HCT116 (cell line): ENCODE measurements around the gene TBC1D1. TPM values are rescaled to one million over a fixed set of nuclear protein-coding genes. Genes with fewer than 3 reads are reported as not detected.

ENCODE experiments used
- ATAC-seq: fragments of 200-7000 bp; cut with Tn5 transposase; 2 replicates; pipeline ENCODE4 v1.9.1; 2020; ENCODE audit warnings: mild to moderate bottlenecking, moderate library complexity
- BruUV-seq: library from RNA; stranded (reverse); fragments of 400-500 nt; replicated peaks from 2 replicates; lab custom pipeline; 2021; lab: Mats Ljungman, UMichigan
- CTCF ChIA-PET: fragments of 300-600 bp; sonication (Branson Sonifier 250); formaldehyde crosslinking; loops from one replicate; lab custom pipeline; 2021; ENCODE audit warnings: antibody characterized with exemption; lab: Charles Lee
- POLR2A ChIA-PET: fragments of 300-600, 350-600 bp; sonication (Branson Sonifier 250); formaldehyde crosslinking; loops from one replicate; lab custom pipeline; 2021; ENCODE audit warnings: antibody characterized with exemption; lab: Charles Lee
- RAD21 ChIA-PET, 2 experiments: fragments of 300-600 bp; sonication (Branson Sonifier 250); formaldehyde crosslinking; loops; one replicate each; lab custom pipeline; 2023; ENCODE audit warnings: low total read pairs in 2 of 2; ENCODE audit not compliant: uncharacterized antibody in 2 of 2, unreplicated experiment in 2 of 2, low non-redundant PET in 1 of 2; lab: Charles Lee
- DNase-seq: peaks from one replicate; pipeline ENCODE4 v3.0.0-alpha.2; 2010; ENCODE audit warnings: low read depth, low spot score
- H2AFZ ChIP-seq: fragments of 200-600 bp; shearing (Covaris generic), sonication (generic); 2 replicates; pipeline ENCODE4 v1.6.1; 2017; ENCODE audit warnings: low read depth, mixed run types, mixed read lengths, antibody characterized with exemption, low read length; ENCODE audit not compliant: poor library complexity, severe bottlenecking
- H3K27ac ChIP-seq: 2 replicates; pipeline ENCODE4 v1.5.1; 2012; ENCODE audit warnings: low read depth, low read length
- H3K27me3 ChIP-seq: fragments of 200-600 bp; sonication (generic); 2 replicates; pipeline ENCODE4 v1.6.1; 2016; ENCODE audit warnings: mixed run types, low read length, mixed read lengths; ENCODE audit not compliant: insufficient read depth
- H3K36me3 ChIP-seq, 2 experiments: fragments of 200-500 bp in 1 of 2; fragments of 200-600 bp in 1 of 2; sonication (Bioruptor generic) in 1 of 2; sonication (generic) in 1 of 2; 2 replicates each; pipeline versions ENCODE4 v1.5.1 to v1.6.1; 2014 to 2016; ENCODE audit warnings: low read length in 2 of 2, inconsistent platforms in 1 of 2, mixed read lengths in 1 of 2, mixed run types in 1 of 2; ENCODE audit not compliant: insufficient read depth in 2 of 2, control insufficient read depth in 1 of 2
- H3K4me1 ChIP-seq, 2 experiments: fragments of 200-600 bp in 1 of 2; sonication (generic) in 1 of 2; 2 replicates each; pipeline versions ENCODE4 v1.5.1 to v1.6.1; 2012 to 2017; ENCODE audit warnings: low read length in 2 of 2, inconsistent platforms in 1 of 2, mild to moderate bottlenecking in 1 of 2, mixed read lengths in 1 of 2, mixed run types in 1 of 2, moderate library complexity in 1 of 2; ENCODE audit not compliant: insufficient read depth in 2 of 2, control insufficient read depth in 1 of 2
- H3K4me2 ChIP-seq: fragments of 200-600 bp; sonication (generic); 2 replicates; pipeline ENCODE4 v1.6.1; 2017; ENCODE audit warnings: mixed run types, low read length, mixed read lengths
- H3K4me3 ChIP-seq, 2 experiments: fragments of 200-600 bp in 1 of 2; sonication (generic) in 1 of 2; replicated peaks in 1 of 2; 2 replicates each; pipeline ENCODE4 v1.5.1; 2011 to 2016; ENCODE audit warnings: low read length in 2 of 2, control low read depth in 1 of 2, low read depth in 1 of 2, mild to moderate bottlenecking in 1 of 2, mixed read lengths in 1 of 2, mixed run types in 1 of 2
- H3K79me2 ChIP-seq: fragments of 200-600 bp; sonication (generic); 2 replicates; pipeline ENCODE4 v1.6.1; 2017; ENCODE audit warnings: mild to moderate bottlenecking, mixed run types, low read length, moderate library complexity, mixed read lengths; ENCODE audit not compliant: insufficient read depth
- H3K9ac ChIP-seq: fragments of 200-600 bp; sonication (generic); 2 replicates; pipeline ENCODE4 v1.6.1; 2016; ENCODE audit warnings: low read length, mixed read lengths
- H3K9me2 ChIP-seq: fragments of 200-600 bp; sonication (generic), shearing (Covaris generic); 2 replicates; pipeline ENCODE4 v1.6.1; 2017; ENCODE audit warnings: mixed run types, mild to moderate bottlenecking, moderate library complexity; ENCODE audit not compliant: insufficient read depth
- H3K9me3 ChIP-seq, 2 experiments: fragments of 200-500 bp in 1 of 2; fragments of 200-600 bp in 1 of 2; sonication (Bioruptor generic) in 1 of 2; sonication (generic) in 1 of 2; 2 replicates each; pipeline ENCODE4 v1.6.1; 2014 to 2017; ENCODE audit warnings: low read length in 2 of 2, mixed read lengths in 2 of 2, inconsistent platforms in 1 of 2, low read depth in 1 of 2, mild to moderate bottlenecking in 1 of 2, mixed run types in 1 of 2, moderate library complexity in 1 of 2; ENCODE audit not compliant: control insufficient read depth in 1 of 2, insufficient read depth in 1 of 2
- H4K20me1 ChIP-seq: fragments of 200-600 bp; sonication (generic), shearing (Covaris generic); 2 replicates; pipeline ENCODE4 v1.6.1; 2017; ENCODE audit warnings: mixed run types, mild to moderate bottlenecking, moderate library complexity; ENCODE audit not compliant: insufficient read depth
- CEBPB ChIP-seq: IDR thresholded peaks from 2 replicates; pipeline ENCODE4 v1.6.1; 2012; ENCODE audit warnings: low read depth
- FOSL1 ChIP-seq: IDR thresholded peaks from 2 replicates; pipeline ENCODE4 v1.6.1; 2012; ENCODE audit warnings: low read depth
- JUND ChIP-seq: IDR thresholded peaks from 2 replicates; pipeline ENCODE4 v1.6.1; 2012
- REST ChIP-seq: IDR thresholded peaks from 2 replicates; pipeline ENCODE4 v1.6.1; 2012; ENCODE audit warnings: low read depth
- intact Hi-C: fragments of 100-400 bp; cut with micrococcal nuclease; formaldehyde crosslinking; loops from 2 replicates; pipeline ENCODE4 v1.10.0; 2022
- total RNA-seq: library from RNA; stranded (reverse); gene quantifications from one replicate; pipeline ENCODE4 v1.2.1, GENCODE V29; 2021; ENCODE audit not compliant: unreplicated experiment

TBC1D1 gene
- total RNA-seq, 1 experiment from 2014 or later, result 82.7 TPM

GRCh38 chr4:38078590-38079421, 187.9 kb downstream of the TBC1D1 start:
- intact Hi-C loops, result loop anchor here (5.0 kb wide), 1 partner anchor 78 kb away; no protein-coding TSS in a partner anchor
- CTCF ChIA-PET, result no interaction called here
- Histone ChIP-seq H3K27ac (peak overlapping the region; percentile 47), H3K9ac (no peak overlapping the region), H3K4me2 (peak overlapping the region; percentile 30), H4K20me1 (no peaks in the 10 kb centered on the region), H3K4me3 (no peak overlapping the region), H3K79me2 (no peaks in the 10 kb centered on the region), H3K36me3 (0 out of 4 replicates have a peak, but pooled peaks cover 0 to 1% of the 10 kb centered on the region in 2 experiments), H3K27me3 (no peaks in the 10 kb centered on the region), H3K9me2 (no peaks in the 10 kb centered on the region), H2AFZ (no peak overlapping the region), H3K9me3 (no peaks in the 10 kb centered on the region), H3K4me1 (peaks cover 23 to 26% of the 10 kb centered on the region in 2 experiments)
- RAD21 ChIA-PET, result no interaction called here
- no TSS peak for BruUV-seq
- POLR2A ChIA-PET, result interaction anchor here (1.1 kb wide), 1 partner anchor 82 kb away, joined by 3 read pairs; no protein-coding TSS in a partner anchor
- no peak for DNase-seq
- TF ChIP-seq JUND (peak; percentile 55), REST (no peak), CEBPB (peak; percentile 57; the same call in 1 of the 2 replicates), FOSL1 (0 out of 2 replicates have a peak, but pooled peaks have one; percentile 22)
- ATAC-seq, result peak; percentile 63; the same call in 1 of the 2 replicates
